ENCODE results near the gene C2. TPM values are rescaled to one million over a fixed set of nuclear protein-coding genes. Genes with fewer than 3 reads are reported as not detected.

Gene C2
- total RNA-seq, 2 donors from 2014 or later: 2.1 TPM; not detected in 1

DNA sequence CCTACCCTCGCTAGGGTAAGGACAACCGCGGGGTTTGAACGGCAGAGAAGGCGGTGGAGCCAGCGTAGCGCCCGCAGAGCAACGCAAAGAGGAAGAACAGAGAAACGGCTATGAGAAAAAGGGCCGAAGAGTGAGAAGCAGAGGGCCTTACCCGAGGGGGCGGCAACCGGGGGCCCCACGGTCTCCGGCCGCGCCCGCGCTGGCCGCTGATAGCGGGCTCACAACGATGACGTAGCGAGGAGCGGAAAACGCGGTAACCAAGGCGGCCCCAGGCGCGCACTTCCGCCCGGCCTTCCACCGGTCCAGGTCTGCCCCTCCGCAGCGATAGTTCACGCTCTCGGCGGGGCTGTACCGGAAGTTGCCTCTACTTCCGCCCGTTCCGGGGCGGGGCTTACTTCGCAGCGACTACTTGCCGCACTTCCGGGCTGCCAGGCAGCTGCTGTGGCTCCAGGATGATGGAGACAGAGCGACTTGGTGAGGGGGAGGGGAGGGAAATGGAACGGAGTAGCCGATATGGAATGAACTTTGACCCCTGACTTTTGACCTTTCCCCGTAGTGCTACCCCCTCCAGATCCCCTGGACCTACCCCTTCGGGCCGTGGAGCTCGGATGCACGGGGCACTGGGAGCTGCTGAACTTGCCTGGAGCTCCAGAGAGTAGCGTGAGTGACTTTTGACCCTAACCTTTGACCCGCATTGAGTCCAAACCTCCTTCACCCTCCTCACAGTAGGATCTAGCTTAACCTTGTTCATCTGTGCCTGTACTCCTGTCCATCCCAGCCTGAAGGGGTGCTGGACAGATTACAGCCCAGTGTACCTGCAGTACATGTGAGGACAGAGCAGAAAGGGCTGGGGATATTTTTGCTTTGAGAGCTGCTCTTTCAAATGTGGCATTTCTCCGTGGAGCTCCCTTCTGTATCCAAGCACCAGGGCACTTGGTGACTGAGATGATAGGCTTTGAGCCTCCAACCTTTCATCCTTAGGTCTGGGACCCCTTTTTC lies 31.5 kb downstream of the C2 start, which contains the start of the genes NELFE and SKIC2:
TSS of gene NELFE (minus strand) at position 231 of the 999 bp plus-strand sequence. CDS start 525 bp downstream, outside the sequence.
TSS of gene SKIC2 (plus strand) at position 435 of the 999 bp plus-strand sequence. CDS start at position 453, 18 bp downstream.
- H3K4me1 Mint-ChIP-seq: peaks cover 20% of the 10 kb centered on the region
- no peaks in the 10 kb centered on the region for H3K27me3 Mint-ChIP-seq
- H3K9me3 ChIP-seq (ENCODE audit: control insufficient read depth, low read length, poor library complexity, severe bottlenecking): no peaks in the 10 kb centered on the region
- DNase-seq (peak; percentile 96 to 97 (median 97)), ATAC-seq (peak; percentile 98)
- peak within 1 kb of the TSS; percentile 97 for H3K27ac Mint-ChIP-seq
- H3K36me3 Mint-ChIP-seq (ENCODE audit: low read depth): peaks cover 9% of the 10 kb centered on the region
- peak within 1 kb of the TSS; percentile 96 for H3K4me3 Mint-ChIP-seq

- Mint-ChIP-seq H3K27me3 (no peaks in the 10 kb centered on the region), H3K36me3 (ENCODE audit: low read depth) (peaks cover 9% of the 10 kb centered on the region), H3K4me3 (no peak overlapping the region), H3K27ac (peak overlapping the region; percentile 97), H3K4me1 (peaks cover 22% of the 10 kb centered on the region)
- ATAC-seq (no peak), DNase-seq (no peak)
- no peaks in the 10 kb centered on the region for H3K9me3 ChIP-seq (ENCODE audit: control insufficient read depth, low read length, poor library complexity, severe bottlenecking)
These were observed 34.1 kb downstream of the C2 start for GRCh38 chr6:31961616-31962015.

- Mint-ChIP-seq H3K36me3 (ENCODE audit: low read depth) (peaks cover 14% of the 10 kb centered on the region), H3K4me3 (no peak overlapping the region), H3K27me3 (no peaks in the 10 kb centered on the region), H3K4me1 (peaks cover 14% of the 10 kb centered on the region), H3K27ac (peak overlapping the region; percentile 62)
- DNase-seq (no peak), ATAC-seq (no peak)
- no peaks in the 10 kb centered on the region for H3K9me3 ChIP-seq (ENCODE audit: control insufficient read depth, low read length, poor library complexity, severe bottlenecking)
These were observed 36.4 kb downstream of the C2 start for GRCh38 chr6:31963921-31964320.

DNA sequence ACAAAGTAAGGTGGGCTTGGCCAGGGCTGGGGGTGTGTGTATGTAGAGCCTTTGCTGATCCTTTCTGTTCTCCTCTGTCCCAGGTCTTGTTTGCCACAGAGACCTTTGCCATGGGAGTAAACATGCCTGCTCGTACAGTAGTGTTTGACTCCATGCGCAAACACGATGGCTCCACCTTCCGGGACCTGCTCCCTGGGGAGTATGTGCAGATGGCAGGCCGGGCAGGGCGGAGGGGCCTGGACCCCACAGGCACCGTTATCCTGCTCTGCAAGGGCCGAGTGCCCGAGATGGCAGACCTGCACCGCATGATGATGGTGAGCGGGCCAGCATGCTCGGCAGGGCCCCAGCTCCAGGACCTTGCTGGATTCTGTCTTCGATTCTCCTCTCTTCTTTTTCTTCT lies 38.2 kb downstream of the C2 start:
- no peak for DNase-seq

DNA sequence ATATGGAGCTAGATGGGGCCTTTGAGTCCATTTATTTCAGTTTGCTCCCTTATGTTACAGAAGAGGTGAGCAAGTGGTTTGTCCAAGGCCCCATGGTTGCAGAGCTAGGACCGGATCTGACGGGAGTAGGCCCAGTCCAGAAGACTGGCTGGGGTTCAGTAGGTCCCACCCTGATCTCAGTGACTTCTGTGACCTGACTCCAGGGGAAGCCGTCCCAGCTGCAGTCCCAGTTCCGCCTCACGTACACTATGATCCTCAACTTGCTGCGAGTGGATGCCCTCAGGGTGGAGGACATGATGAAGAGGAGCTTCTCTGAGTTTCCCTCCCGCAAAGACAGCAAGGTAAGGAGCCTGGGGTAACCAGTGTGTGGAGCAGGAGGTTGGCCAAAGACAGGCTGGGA lies 39.0 kb downstream of the C2 start:
- no peak for ATAC-seq
- Mint-ChIP-seq H3K36me3 (ENCODE audit: low read depth) (peaks cover 14% of the 10 kb centered on the region), H3K4me1 (peaks cover 19% of the 10 kb centered on the region), H3K27ac (peak overlapping the region; percentile 77), H3K4me3 (no peak overlapping the region), H3K27me3 (no peaks in the 10 kb centered on the region)
- H3K9me3 ChIP-seq (ENCODE audit: control insufficient read depth, low read length, poor library complexity, severe bottlenecking): no peaks in the 10 kb centered on the region
- no peak for DNase-seq

More for the DNA sequence above, 38.2 kb downstream of the C2 start:
- no peaks in the 10 kb centered on the region for H3K27me3 Mint-ChIP-seq
- H3K4me1 Mint-ChIP-seq: peaks cover 20% of the 10 kb centered on the region
- H3K9me3 ChIP-seq (ENCODE audit: control insufficient read depth, low read length, poor library complexity, severe bottlenecking): no peaks in the 10 kb centered on the region
- H3K4me3 Mint-ChIP-seq: no peak overlapping the region
- H3K27ac Mint-ChIP-seq: no peak overlapping the region
- peaks cover 14% of the 10 kb centered on the region for H3K36me3 Mint-ChIP-seq (ENCODE audit: low read depth)
- ATAC-seq: no peak

DNA sequence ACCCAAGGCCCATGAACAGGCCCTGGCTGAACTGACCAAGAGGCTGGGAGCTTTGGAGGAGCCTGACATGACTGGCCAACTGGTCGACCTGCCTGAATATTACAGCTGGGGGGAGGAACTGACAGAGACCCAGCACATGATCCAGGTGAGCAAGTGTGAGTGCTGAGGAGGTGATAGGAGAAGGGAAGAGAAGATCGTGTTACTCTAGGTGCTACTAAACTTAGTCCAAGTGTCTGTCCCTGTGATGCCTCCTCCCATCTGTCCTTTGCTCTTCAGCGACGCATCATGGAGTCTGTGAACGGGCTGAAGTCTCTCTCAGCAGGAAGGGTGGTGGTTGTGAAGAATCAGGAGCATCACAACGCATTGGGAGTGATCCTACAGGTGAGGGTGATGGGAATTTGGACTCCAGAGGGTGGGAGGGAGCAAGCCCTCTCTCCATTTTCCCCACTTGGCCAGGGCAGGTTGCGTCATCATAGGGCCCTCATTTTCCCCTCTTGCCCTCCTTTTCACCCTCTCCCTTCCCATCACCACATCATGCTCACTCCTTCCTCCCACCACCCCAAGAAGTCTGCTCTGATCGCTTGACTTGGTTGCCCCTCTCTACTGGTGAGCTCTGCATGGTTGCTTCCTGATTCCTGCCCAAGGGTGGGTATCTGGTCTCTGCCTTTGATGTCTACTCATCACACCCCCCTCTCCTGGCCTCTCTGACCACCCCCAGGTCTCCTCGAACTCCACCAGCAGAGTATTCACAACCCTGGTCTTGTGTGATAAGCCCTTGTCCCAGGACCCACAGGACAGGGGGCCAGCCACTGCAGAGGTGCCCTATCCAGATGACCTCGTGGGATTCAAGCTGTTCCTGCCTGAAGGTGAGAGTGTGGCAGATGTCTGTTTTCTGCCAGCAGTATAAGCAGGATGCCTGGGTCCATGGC lies 39.7 kb downstream of the C2 start:
- peaks cover 7% of the 10 kb centered on the region for H3K36me3 Mint-ChIP-seq (ENCODE audit: low read depth)
- no peaks in the 10 kb centered on the region for H3K9me3 ChIP-seq (ENCODE audit: control insufficient read depth, low read length, poor library complexity, severe bottlenecking)
- H3K4me1 Mint-ChIP-seq: peaks cover 20% of the 10 kb centered on the region
- DNase-seq (no peak), ATAC-seq (no peak)
- H3K27me3 Mint-ChIP-seq: no peaks in the 10 kb centered on the region
- peak overlapping the region; percentile 28 for H3K4me3 Mint-ChIP-seq
- H3K27ac Mint-ChIP-seq: peak overlapping the region; percentile 77

GRCh38 chr6:31967926-31968320 lies 40.4 kb downstream of the C2 start:
- H3K9me3 ChIP-seq (ENCODE audit: control insufficient read depth, low read length, poor library complexity, severe bottlenecking): no peaks in the 10 kb centered on the region
- Mint-ChIP-seq H3K4me1 (peaks cover 26% of the 10 kb centered on the region), H3K4me3 (peak overlapping the region; percentile 28), H3K27me3 (no peaks in the 10 kb centered on the region), H3K27ac (peak overlapping the region; percentile 45), H3K36me3 (ENCODE audit: low read depth) (peaks cover 9% of the 10 kb centered on the region)
- DNase-seq (no peak), ATAC-seq (no peak)

- H3K4me3 Mint-ChIP-seq: no peak overlapping the region
- peaks cover 9% of the 10 kb centered on the region for H3K36me3 Mint-ChIP-seq (ENCODE audit: low read depth)
- H3K9me3 ChIP-seq (ENCODE audit: control insufficient read depth, low read length, poor library complexity, severe bottlenecking): no peaks in the 10 kb centered on the region
- no peaks in the 10 kb centered on the region for H3K27me3 Mint-ChIP-seq
- DNase-seq: no peak
- ATAC-seq: no peak
- no peak overlapping the region for H3K27ac Mint-ChIP-seq
- H3K4me1 Mint-ChIP-seq: peaks cover 30% of the 10 kb centered on the region
These were observed 40.8 kb downstream of the C2 start for GRCh38 chr6:31968326-31968725.

GRCh38 chr6:31968791-31969711 lies 41.5 kb downstream of the C2 start:
- peak overlapping the region; percentile 100 for H3K27ac Mint-ChIP-seq
- H3K9me3 ChIP-seq (ENCODE audit: control insufficient read depth, low read length, poor library complexity, severe bottlenecking): no peaks in the 10 kb centered on the region
- H3K4me1 Mint-ChIP-seq: peaks cover 33% of the 10 kb centered on the region
- no peaks in the 10 kb centered on the region for H3K27me3 Mint-ChIP-seq
- DNase-seq (no peak), ATAC-seq (no peak)
- H3K4me3 Mint-ChIP-seq: peak overlapping the region; percentile 7
- peaks cover 9% of the 10 kb centered on the region for H3K36me3 Mint-ChIP-seq (ENCODE audit: low read depth)

DNA sequence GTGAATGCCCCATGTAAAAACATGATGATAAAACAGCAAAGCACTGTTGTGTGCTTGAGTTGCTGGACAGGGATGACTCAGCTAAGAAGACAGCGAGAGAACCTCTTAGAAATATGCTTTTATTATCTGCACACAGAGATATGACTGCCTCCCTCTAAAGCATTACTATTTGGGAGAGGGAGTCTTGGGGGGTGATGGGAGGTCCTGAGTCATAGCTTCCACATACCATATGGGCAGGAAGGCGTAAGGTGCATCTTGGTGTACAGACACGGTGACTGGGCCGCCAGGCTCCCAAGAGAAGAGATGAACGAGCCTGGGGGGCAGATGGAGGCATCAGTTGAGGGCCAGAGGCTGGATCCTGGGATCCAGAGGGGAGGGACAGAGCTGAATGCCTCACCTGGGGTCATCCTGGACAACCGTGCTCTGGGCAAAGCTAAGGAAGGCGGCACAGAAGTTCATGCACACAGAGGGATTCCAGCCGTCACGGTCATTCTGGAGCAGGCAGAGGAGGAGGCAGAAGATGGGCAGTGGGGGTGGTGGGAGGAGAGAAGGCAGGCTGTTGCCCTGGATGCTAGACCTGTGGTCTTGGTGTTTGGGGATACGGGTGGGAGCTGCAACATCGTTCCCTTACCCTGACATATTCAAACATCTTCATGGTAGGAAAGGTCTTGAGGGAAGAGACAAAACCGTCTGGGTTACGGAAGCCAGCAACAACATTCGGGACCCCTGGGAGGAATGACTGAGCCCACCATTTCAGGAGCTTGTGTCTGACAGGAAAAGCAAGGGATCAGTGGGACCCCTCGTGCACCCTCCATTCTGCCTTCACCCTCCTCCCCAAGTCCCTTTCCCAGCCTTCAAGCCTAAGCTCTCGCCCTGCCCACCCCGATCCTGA lies 42.4 kb downstream of the C2 start:
- no peaks in the 10 kb centered on the region for H3K9me3 ChIP-seq (ENCODE audit: control insufficient read depth, low read length, poor library complexity, severe bottlenecking)
- DNase-seq: no peak
- H3K27me3 Mint-ChIP-seq: no peaks in the 10 kb centered on the region
- H3K4me1 Mint-ChIP-seq: peaks cover 38% of the 10 kb centered on the region
- ATAC-seq: no peak
- H3K27ac Mint-ChIP-seq: peak overlapping the region; percentile 100
- peak overlapping the region; percentile 74 for H3K4me3 Mint-ChIP-seq
- H3K36me3 Mint-ChIP-seq (ENCODE audit: low read depth): peaks cover 9% of the 10 kb centered on the region

- H3K27ac Mint-ChIP-seq: peak overlapping the region; percentile 100
- H3K4me3 Mint-ChIP-seq: peak overlapping the region; percentile 94
- ATAC-seq: no peak
- peaks cover 37% of the 10 kb centered on the region for H3K4me1 Mint-ChIP-seq
- DNase-seq: no peak
- no peaks in the 10 kb centered on the region for H3K9me3 ChIP-seq (ENCODE audit: control insufficient read depth, low read length, poor library complexity, severe bottlenecking)
- peaks cover 7% of the 10 kb centered on the region for H3K36me3 Mint-ChIP-seq (ENCODE audit: low read depth)
- no peaks in the 10 kb centered on the region for H3K27me3 Mint-ChIP-seq
These were observed 43.2 kb downstream of the C2 start for GRCh38 chr6:31970604-31971271.

All from T-helper 17 cell (primary cell).